GM13976 (cell line): ENCODE data around the gene TALDO1.

ENCODE experiments used
- DNase-seq: peaks from one replicate; pipeline ENCODE4 v3.0.0; 2012; ENCODE audit warnings: low spot score
- in situ Hi-C: fragments of 300-500 bp; cut with MboI; formaldehyde crosslinking; loops from one replicate; pipeline ENCODE4 v1.12.0; 2022; ENCODE audit warnings: low sequenced_read_pairs, mixed read lengths, inconsistent platforms; ENCODE audit not compliant: unreplicated experiment
- TF ChIP-seq, protein P1 (sequence below): IDR thresholded peaks from 2 replicates; pipeline ENCODE4 v1.5.1; 2012; ENCODE audit warnings: borderline replicate concordance, mild to moderate bottlenecking; ENCODE audit not compliant: insufficient read depth; ENCODE audit errors: extremely low read depth, missing control alignments, control extremely low read depth

Gene TALDO1

DNA sequence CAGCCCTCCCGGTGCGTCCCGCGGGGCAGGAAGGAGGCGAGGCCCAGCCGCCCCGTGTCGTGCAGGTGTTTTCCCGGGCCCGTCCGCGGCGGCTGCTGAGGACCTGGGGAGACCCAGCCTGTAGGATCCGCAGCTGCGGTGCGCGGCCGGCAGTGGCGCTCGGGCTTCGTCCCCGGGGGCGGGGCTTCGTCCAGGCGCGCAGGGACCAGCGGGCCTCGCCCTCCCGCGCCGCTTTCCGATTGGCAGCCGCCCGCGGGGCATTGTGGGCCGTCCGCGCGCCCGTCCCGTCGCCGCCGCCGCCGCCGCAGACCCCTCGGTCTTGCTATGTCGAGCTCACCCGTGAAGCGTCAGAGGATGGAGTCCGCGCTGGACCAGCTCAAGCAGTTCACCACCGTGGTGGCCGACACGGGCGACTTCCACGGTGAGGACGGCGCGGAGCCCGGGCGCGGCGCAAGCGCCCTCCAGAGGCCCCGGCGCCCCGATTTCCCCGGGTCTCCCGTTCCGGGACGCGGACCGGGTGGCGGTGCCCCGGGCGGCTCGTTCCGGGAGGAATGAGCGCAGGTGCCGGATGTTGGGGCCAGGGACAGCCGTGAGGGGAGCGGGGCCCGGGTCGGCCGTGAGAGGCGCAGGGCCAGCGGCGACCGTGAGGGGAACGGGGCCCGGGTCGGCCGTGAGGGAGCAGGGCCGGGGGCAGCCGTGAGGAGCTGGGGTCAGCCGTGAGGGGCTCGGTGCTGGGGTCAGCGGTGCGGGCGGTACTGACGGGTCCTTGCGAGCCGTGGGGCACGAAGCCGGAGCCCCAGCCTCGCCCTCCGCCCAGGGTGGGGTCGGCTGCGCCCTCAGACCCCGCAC, at the start of gene TALDO1:
TALDO1 (plus strand) TSS at position 307 of the 849 bp plus-strand sequence; CDS start at position 325, 18 bp downstream.
- peak; percentile 98 for DNase-seq
- in situ Hi-C loops = no loop called here
- TF ChIP-seq, protein P1, sequence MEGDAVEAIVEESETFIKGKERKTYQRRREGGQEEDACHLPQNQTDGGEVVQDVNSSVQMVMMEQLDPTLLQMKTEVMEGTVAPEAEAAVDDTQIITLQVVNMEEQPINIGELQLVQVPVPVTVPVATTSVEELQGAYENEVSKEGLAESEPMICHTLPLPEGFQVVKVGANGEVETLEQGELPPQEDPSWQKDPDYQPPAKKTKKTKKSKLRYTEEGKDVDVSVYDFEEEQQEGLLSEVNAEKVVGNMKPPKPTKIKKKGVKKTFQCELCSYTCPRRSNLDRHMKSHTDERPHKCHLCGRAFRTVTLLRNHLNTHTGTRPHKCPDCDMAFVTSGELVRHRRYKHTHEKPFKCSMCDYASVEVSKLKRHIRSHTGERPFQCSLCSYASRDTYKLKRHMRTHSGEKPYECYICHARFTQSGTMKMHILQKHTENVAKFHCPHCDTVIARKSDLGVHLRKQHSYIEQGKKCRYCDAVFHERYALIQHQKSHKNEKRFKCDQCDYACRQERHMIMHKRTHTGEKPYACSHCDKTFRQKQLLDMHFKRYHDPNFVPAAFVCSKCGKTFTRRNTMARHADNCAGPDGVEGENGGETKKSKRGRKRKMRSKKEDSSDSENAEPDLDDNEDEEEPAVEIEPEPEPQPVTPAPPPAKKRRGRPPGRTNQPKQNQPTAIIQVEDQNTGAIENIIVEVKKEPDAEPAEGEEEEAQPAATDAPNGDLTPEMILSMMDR = peak; percentile 34

GRCh38 chr11:697811-698311, 49.4 kb upstream of the TALDO1 start:
- no peak for DNase-seq
- TF ChIP-seq, protein P1 = no peak
- in situ Hi-C loops = no loop called here

DNA sequence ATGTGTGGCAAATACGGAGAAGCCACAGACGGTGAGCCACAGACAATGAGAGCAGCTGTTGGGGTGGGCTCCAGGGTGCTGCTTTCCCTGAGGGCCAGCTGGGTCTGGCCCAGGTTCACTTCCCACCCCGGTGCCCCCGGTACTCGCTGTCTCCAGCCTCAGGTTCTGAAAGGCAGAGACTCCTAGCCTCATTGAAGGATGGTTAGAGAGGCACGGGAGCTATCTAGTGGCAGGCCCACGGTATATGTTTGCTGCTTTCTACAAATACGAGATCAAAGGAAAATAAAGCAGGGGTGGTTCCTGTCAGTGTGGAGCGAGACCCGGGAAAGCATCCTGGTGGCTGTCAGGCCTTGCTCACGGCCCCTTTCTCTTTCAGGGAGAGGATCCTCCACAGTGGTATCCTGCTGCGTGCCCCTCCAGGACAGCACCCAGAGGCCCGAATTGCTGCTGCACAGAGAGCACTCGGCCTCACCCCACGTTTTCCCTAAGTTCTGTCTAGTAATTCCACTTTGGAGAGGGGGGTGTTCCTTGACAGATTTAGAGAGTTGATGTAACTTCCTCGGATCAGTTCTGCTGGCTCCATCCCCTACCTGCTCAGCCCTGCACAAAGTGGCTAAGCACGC, 48.7 kb upstream of the TALDO1 start:
- TF ChIP-seq, protein P1 = no peak
- no peak for DNase-seq
- in situ Hi-C loops = no loop called here

DNA sequence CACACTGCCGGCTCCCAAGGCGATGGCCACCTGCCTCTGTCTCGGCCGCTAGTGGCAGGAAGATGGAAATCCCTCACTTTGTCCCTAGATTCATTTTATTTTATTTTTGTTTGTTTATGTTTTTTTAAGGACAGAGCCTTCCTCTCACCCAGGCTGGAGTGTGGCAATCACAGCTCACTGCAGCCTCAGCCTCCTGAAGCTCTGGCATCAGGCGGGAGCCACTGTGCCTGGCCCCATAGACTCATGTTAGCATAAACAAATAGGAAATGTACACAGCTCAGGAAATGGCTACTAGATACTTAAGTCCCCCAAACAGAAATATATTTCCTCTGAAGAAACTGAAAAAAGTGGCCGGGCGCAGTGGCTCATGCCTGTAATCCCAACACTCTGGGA, 48.2 kb upstream of the TALDO1 start:
- TF ChIP-seq, protein P1 = no peak
- in situ Hi-C loops = no loop called here

GRCh38 chr11:699753-700152, 47.5 kb upstream of the TALDO1 start:
- TF ChIP-seq, protein P1 = no peak
- in situ Hi-C loops = no loop called here
- DNase-seq = no peak

More for the DNA sequence above, 48.2 kb upstream of the TALDO1 start:
- DNase-seq = no peak

DNA sequence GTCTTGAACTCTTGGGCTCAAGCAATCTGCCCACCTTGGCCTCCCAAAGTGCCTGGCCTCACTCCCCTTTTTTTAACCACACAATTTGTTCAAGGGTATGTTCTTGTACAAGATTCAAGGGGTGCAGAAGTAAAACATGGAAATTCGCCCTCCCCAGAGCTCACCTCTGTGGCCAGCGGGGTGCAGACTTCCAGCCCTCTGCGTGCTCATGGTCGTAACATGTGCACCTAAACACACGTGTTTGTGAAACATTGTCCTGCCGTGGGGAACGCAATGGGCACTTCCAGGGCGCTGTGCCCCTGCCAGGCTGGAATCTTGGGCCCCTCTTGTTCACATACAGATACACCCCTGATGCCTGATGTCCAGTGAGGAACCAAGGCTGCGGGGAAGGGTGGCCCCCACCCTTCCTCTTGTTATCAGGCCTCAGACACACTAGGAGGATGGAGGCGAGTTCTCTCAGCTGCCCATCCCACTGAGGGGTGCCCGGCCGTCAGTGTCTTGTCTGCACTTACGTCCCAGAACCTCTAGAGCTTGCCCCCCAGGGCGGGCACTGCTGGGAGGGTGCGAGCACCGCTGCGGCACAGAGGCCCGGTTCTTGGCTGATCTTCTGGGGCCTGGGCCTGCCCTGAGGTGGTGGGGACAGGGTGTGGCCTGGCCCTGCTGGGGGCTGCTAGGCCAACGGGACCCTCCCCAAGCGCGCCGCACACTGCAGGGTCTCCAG, 45.4 kb upstream of the TALDO1 start:
- TF ChIP-seq, protein P1 = no peak
- no peak for DNase-seq
- in situ Hi-C loops = no loop called here
